GM19239 (cell line): ENCODE data around the gene RCAN1.

Experiments
- DNase-seq: peaks from one replicate; pipeline ENCODE4 v3.0.0; 2011; ENCODE audit warnings: low spot score; ENCODE audit not compliant: insufficient read length
- FAIRE-seq: peaks from 2 replicates; lab custom pipeline; 2011; peaks lifted over from hg19 to GRCh38; lab: Jason Lieb, UNC

RCAN1 gene

GRCh38 chr21:34522284-34522683, 92.6 kb downstream of the RCAN1 start:
- no peak for FAIRE-seq
- no peak for DNase-seq

- DNase-seq (no peak), FAIRE-seq (no peak)
Measured at GRCh38 chr21:34521561-34521960, 93.4 kb downstream of the RCAN1 start.

GRCh38 chr21:34520764-34521508, 94.0 kb downstream of the RCAN1 start:
- DNase-seq (no peak), FAIRE-seq (no peak)

- FAIRE-seq (no peak), DNase-seq (no peak)
Measured at GRCh38 chr21:34520281-34520680, 94.6 kb downstream of the RCAN1 start.

- FAIRE-seq, result no peak
- DNase-seq, result no peak
Measured at GRCh38 chr21:34519694-34520093, 95.2 kb downstream of the RCAN1 start.

- no peak for FAIRE-seq
- DNase-seq, result no peak
Measured at GRCh38 chr21:34519016-34519415, 95.9 kb downstream of the RCAN1 start.

- DNase-seq, result no peak
- FAIRE-seq, result no peak
Measured at GRCh38 chr21:34518301-34518700, 96.6 kb downstream of the RCAN1 start.

- DNase-seq (no peak), FAIRE-seq (no peak)
Measured at GRCh38 chr21:34517491-34518245, 97.2 kb downstream of the RCAN1 start.

GRCh38 chr21:34517039-34517438, 97.9 kb downstream of the RCAN1 start:
- DNase-seq (no peak), FAIRE-seq (no peak)

- DNase-seq, result no peak
- no peak for FAIRE-seq
Measured at GRCh38 chr21:34514576-34515115, 100.3 kb downstream of the RCAN1 start.

GRCh38 chr21:34513129-34513675, 101.7 kb downstream of the RCAN1 start:
- no peak for FAIRE-seq
- DNase-seq, result no peak

- no peak for DNase-seq
- no peak for FAIRE-seq
Measured at GRCh38 chr21:34511787-34512455, 103.0 kb downstream of the RCAN1 start, which contains the start of gene KCNE1. Gene KCNE1, minus strand, starts transcription at chr21:34512210. Its CDS starts 62,576 bp downstream, at chr21:34449634.

- FAIRE-seq, result no peak
- no peak for DNase-seq
Measured at GRCh38 chr21:34511181-34511580, 103.7 kb downstream of the RCAN1 start.

GRCh38 chr21:34510148-34511142, 104.5 kb downstream of the RCAN1 start:
- peak; percentile 37 for DNase-seq
- FAIRE-seq, result no peak

- DNase-seq (no peak), FAIRE-seq (no peak)
Measured at GRCh38 chr21:34509151-34509550, 105.8 kb downstream of the RCAN1 start.

GRCh38 chr21:34504595-34504994, 110.3 kb downstream of the RCAN1 start:
- DNase-seq (no peak), FAIRE-seq (no peak)

- DNase-seq, result no peak
- no peak for FAIRE-seq
Measured at GRCh38 chr21:34502480-34503106, 112.3 kb downstream of the RCAN1 start.

- no peak for FAIRE-seq
- no peak for DNase-seq
Measured at GRCh38 chr21:34501716-34502115, 113.2 kb downstream of the RCAN1 start.

- FAIRE-seq (no peak), DNase-seq (no peak)
Measured at GRCh38 chr21:34500191-34500590, 114.7 kb downstream of the RCAN1 start.
